ENCODE results near the gene PTPN6.
A peak's percentile ranks its signal among the peaks of the same experiment; 100 is the strongest.

DNA sequence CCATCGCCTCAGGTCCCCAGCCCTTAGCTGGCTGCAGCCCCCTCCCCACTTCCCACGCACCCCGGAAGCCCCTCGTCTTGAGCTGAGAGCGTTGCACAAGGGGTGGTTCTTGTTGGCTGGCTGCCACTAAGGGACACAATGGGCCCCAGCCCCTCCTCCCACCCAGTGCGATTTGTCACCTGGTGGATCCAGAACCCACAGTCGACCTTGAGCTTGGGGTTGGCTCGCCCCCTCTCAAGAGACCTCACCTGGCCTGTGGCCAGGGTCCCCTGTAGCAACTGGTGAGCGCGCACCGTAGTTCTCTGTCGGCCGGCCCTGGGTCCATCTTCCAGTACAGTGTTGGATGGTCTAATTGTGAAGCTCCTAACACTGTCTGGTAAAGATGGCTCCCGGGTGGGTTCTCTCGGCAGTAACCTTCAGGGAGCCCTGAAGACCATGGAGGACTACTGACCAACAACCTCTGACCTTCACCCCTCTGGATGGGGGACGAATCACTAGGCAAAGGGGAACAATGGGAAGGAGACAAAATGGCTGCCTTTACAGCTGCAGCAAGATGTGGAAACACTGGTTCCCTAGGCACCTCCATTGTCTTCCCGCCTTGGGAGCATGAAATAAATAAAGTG lies 12.7 kb downstream of the PTPN6 start:
- TF ChIP-seq POLR2B (IDR thresholded peaks at IDR 0.05; ENCODE audit: low read depth, partially characterized antibody): no peak
- no peak for TF ChIP-seq TGIF2 (CRISPR knock-in tag; IDR thresholded peaks at IDR 0.05)
- TF ChIP-seq CHD2 (IDR thresholded peaks at IDR 0.05; ENCODE audit: low read depth, low read length): no peak
- TF ChIP-seq, protein P1, sequence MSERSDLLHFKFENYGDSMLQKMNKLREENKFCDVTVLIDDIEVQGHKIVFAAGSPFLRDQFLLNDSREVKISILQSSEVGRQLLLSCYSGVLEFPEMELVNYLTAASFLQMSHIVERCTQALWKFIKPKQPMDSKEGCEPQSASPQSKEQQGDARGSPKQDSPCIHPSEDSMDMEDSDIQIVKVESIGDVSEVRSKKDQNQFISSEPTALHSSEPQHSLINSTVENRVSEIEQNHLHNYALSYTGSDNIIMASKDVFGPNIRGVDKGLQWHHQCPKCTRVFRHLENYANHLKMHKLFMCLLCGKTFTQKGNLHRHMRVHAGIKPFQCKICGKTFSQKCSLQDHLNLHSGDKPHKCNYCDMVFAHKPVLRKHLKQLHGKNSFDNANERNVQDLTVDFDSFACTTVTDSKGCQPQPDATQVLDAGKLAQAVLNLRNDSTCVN (CRISPR knock-in tag; IDR thresholded peaks at IDR 0.05): no peak
- TF ChIP-seq, protein P2, sequence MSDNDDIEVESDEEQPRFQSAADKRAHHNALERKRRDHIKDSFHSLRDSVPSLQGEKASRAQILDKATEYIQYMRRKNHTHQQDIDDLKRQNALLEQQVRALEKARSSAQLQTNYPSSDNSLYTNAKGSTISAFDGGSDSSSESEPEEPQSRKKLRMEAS (CRISPR knock-in tag; IDR thresholded peaks at IDR 0.05): no peak
- TF ChIP-seq SP1 (CRISPR knock-in tag; IDR thresholded peaks at IDR 0.05): no peak
- TF ChIP-seq, protein P3, sequence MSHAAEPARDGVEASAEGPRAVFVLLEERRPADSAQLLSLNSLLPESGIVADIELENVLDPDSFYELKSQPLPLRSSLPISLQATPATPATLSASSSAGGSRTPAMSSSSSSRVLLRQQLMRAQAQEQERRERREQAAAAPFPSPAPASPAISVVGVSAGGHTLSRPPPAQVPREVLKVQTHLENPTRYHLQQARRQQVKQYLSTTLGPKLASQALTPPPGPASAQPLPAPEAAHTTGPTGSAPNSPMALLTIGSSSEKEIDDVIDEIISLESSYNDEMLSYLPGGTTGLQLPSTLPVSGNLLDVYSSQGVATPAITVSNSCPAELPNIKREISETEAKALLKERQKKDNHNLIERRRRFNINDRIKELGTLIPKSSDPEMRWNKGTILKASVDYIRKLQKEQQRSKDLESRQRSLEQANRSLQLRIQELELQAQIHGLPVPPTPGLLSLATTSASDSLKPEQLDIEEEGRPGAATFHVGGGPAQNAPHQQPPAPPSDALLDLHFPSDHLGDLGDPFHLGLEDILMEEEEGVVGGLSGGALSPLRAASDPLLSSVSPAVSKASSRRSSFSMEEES (CRISPR knock-in tag; IDR thresholded peaks at IDR 0.05): no peak
- no peak for TF ChIP-seq ZNF354B (CRISPR knock-in tag; IDR thresholded peaks at IDR 0.05)
- TF ChIP-seq, protein P4, sequence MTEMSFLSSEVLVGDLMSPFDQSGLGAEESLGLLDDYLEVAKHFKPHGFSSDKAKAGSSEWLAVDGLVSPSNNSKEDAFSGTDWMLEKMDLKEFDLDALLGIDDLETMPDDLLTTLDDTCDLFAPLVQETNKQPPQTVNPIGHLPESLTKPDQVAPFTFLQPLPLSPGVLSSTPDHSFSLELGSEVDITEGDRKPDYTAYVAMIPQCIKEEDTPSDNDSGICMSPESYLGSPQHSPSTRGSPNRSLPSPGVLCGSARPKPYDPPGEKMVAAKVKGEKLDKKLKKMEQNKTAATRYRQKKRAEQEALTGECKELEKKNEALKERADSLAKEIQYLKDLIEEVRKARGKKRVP (CRISPR knock-in tag; IDR thresholded peaks at IDR 0.05): peak; percentile 42; the same call in 1 of the 2 replicates
- TF ChIP-seq HNRNPLL (IDR thresholded peaks at IDR 0.05; ENCODE audit: low read depth, low read length, poor library complexity, severe bottlenecking): no peak

Data from K562 (cell line).